Hepatic stellate cell (primary cell): Measurements from ENCODE around the gene C13orf46.

Experiments
- DNase-seq: peaks from one replicate; pipeline ENCODE4 v3.0.0; 2011; ENCODE audit warnings: low spot score

Gene C13orf46

GRCh38 chr13:113970810-113971470 is 2.9 kb downstream of the C13orf46 start:
- no peak for DNase-seq

- DNase-seq: no peak
Measured at GRCh38 chr13:113969973-113970611, 3.8 kb downstream of the C13orf46 start.

GRCh38 chr13:113969311-113969972 is 4.4 kb downstream of the C13orf46 start:
- DNase-seq: no peak

GRCh38 chr13:113968463-113969310 is 5.2 kb downstream of the C13orf46 start:
- DNase-seq: no peak

- DNase-seq: no peak
Measured at GRCh38 chr13:113967729-113968462, 6.0 kb downstream of the C13orf46 start.

- no peak for DNase-seq
Measured at GRCh38 chr13:113967206-113967720, 6.6 kb downstream of the C13orf46 start.

GRCh38 chr13:113965968-113966884 is 7.7 kb downstream of the C13orf46 start:
- no peak for DNase-seq

GRCh38 chr13:113965383-113965874 is 8.4 kb downstream of the C13orf46 start:
- no peak for DNase-seq

- no peak for DNase-seq
Measured at GRCh38 chr13:113964251-113964995, 9.5 kb downstream of the C13orf46 start.

- DNase-seq: no peak
Measured at GRCh38 chr13:113963376-113963775, 10.5 kb downstream of the C13orf46 start.

GRCh38 chr13:113962975-113963374 is 10.9 kb downstream of the C13orf46 start:
- DNase-seq: no peak

- DNase-seq: no peak
Measured at GRCh38 chr13:113962386-113962785, 11.5 kb downstream of the C13orf46 start.

GRCh38 chr13:113960276-113960948 is 13.5 kb downstream of the C13orf46 start:
- DNase-seq: no peak

- no peak for DNase-seq
Measured at GRCh38 chr13:113959198-113959597, 14.7 kb downstream of the C13orf46 start.

- DNase-seq: no peak
Measured at GRCh38 chr13:113958373-113958772, 15.5 kb downstream of the C13orf46 start.

- no peak for DNase-seq
Measured at GRCh38 chr13:113956571-113956970, 17.3 kb downstream of the C13orf46 start.

- no peak for DNase-seq
Measured at GRCh38 chr13:113955691-113956090, 18.2 kb downstream of the C13orf46 start.

- DNase-seq: no peak
Measured at GRCh38 chr13:113955235-113955634, 18.6 kb downstream of the C13orf46 start.
